ENCODE results near the gene ANGEL1.

The ANGEL1 gene

DNA sequence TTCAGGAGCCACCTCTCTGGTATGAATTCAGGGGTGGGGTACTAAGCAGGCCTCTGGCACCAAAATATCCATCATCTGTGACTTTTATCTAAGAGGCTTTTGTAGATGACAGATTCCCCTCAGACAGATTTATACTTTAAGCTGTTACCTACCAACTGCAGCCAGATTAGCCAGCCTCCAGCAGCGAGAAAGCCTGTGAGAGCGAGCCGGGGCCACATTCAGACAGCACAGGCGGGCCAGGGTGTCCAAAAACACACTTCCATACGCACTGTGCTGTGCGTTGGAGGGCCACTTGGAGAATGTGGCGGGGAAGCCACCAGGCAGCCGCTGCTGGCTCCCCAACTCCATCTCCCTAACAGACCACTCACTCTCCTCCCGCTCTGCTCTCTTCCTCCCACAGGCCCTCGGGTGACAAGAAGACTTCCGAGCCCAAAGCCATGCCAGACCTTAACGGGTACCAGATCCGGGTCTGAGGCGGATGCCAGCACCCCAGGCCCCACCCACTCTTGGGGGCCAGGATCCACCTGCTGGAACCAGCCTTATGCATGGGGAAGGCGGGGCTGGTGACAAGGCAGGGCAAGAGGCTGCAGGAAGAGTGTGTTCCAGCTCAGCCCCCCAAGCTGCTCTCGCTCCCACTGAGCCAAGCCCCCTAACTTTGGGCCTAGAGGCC lies 34.0 kb downstream of the ANGEL1 start:
- DNase-seq, result no peak

GRCh38 chr14:76777721-76778120 lies 35.0 kb downstream of the ANGEL1 start:
- DNase-seq, result no peak

GRCh38 chr14:76776428-76777251 lies 36.0 kb downstream of the ANGEL1 start:
- DNase-seq, result no peak

GRCh38 chr14:76775695-76776427 lies 36.8 kb downstream of the ANGEL1 start:
- no peak for DNase-seq

GRCh38 chr14:76774821-76775694 lies 37.6 kb downstream of the ANGEL1 start:
- no peak for DNase-seq

DNA sequence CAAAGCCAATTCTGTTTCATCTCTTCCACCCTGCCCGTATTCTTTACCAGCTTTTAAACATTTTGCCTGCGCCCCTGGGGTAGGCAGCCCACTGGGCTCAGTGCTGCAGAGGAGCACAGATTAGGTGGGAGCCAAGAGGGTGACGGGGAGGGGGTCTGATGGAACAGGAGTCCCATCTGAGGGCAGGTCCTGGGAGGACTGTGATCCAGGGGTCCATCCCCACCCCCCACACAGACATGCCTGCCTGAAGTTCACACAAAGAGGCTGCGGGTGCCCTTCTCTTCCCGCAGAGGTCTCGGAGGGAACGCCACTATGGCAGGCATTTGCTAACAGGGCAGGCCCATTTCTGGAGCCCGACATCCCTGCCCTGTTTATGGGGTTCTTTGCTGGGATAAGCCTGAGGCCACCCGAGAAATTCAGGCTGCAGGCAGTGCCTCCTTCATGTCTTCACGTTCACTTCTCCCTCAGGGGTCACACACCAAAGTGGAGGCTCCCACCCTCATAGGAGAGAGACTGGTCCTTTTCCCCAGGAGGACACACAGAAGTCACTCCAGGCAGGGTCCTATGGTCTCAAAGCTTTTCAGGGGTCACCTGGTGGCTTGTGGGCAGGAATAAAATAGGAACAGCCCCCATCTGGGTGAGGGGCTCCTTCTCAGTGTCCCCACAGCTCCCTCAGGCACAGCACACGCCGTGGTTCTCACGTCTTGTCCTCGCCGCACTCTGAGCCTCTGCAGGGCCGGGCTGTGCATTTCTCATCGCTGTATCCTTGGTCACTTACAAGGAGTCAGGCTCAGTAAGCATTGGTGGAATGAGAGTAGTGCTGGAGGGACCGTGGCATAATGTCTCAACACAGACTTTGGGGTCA lies 38.5 kb downstream of the ANGEL1 start:
- no peak for DNase-seq

GRCh38 chr14:76773188-76773885 lies 39.3 kb downstream of the ANGEL1 start:
- no peak for DNase-seq

DNA sequence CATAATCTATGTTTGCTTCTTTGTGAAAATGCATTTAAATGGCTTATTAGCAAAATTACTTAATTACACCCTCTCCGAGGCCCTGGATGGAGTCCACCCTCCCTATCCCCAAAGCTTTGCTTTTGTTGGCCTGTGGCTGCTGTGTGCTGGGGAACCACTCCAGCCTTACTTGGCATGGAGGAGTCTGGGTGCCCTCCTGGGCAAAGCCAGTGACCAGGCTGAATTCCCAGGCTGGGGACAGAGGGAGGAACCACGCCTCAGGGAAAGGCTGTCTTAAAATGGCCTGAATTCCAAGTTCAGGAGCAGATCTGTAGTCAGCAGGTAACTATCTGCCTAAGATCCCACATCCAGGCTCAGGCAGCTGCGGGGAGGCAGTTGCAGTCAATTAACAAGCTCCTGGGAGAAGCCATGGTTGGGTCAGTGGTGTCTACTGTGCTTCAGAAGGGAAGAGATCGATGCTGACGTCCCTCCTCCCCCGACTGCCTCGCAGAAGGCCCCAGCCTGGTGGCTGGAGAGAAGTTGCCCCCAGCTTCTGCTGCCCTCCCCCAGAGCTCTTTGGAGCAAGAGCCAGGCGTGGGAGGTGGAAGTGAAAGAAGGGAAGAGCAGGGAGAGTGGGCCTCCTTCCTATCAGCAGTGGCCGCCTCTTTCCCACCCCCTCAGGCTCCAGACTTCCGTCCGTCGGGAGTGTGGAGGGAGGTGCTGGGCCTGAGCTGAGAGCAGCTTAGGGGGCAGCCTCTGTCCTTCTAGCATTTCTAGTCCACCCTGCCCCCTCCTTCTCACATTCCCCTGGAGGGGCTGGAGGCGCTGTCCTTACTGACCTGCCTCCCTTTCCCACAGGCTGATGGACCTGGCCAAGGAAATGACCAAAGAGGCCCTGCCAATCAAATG lies 40.1 kb downstream of the ANGEL1 start:
- DNase-seq, result no peak

DNA sequence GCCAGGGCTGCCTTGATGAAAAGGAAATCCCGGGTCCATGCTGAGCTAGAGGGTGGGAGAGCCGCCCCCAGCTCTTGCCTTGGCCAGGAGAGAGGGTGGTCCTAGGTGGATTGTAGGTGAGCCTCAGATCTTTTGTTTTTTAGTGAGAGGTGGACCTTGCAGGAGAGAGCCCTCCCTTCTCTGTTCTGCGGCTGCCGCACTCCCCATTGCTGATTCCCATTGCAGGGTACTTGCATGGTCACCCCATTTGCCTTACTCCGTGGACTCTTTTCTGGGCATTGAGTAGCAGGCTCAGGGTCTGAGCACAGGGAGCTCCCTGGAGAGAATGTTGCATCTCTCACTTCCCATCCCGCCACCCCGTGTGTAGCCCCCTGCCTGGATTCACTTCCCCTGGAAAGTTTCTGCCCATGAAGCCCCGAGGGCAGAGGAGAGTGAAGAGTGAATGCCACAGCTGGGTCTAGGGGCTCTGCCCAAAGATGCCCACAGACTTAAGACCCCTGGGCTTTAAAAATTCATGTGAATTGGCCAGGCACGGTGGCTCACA lies 41.2 kb downstream of the ANGEL1 start:
- DNase-seq, result no peak

DNA sequence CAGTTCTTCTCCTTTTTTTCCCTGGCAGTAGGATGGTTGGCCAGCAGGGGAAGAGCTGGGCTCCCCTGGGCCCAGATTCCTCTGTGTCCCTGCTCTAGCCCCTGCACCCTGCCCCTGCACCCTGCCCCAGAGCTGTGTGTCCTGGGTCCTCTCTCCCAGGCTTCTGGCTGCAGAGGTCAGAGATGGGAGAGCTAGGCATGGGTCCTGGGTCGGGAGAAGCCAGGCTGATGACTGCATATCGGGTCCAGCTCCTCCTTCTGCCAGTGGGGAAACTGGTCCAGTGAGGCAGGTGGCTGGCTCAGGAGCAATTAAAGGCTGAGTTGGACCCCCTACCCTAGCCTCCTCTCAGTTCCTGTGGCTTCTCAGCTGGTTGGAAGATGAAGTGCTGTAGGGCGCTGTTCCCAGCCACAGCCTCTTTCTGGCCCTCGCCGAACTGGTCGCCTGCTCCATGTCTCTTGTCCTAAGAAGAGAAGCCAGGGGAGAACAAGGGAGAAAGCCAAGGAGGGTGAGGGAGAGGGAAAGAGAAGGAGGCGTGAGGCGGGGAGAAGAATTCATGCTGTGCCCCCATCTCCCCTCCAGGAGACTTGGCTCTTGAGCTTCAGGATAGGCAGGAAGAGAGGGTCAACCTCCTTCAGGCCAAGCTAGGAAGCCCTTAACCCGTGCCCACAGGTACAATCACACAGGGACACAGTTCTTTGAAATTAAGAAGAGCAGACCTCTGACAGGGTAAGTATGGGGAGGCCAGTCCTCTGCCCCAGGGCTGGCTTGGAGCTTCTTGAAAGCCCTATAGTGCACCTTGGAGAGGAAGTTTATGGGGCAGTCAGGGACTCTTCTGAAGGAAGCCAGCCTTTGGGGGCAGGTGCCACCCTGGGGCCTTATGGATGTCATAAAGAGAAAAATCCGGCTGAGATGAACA lies 41.9 kb downstream of the ANGEL1 start:
- no peak for DNase-seq

DNA sequence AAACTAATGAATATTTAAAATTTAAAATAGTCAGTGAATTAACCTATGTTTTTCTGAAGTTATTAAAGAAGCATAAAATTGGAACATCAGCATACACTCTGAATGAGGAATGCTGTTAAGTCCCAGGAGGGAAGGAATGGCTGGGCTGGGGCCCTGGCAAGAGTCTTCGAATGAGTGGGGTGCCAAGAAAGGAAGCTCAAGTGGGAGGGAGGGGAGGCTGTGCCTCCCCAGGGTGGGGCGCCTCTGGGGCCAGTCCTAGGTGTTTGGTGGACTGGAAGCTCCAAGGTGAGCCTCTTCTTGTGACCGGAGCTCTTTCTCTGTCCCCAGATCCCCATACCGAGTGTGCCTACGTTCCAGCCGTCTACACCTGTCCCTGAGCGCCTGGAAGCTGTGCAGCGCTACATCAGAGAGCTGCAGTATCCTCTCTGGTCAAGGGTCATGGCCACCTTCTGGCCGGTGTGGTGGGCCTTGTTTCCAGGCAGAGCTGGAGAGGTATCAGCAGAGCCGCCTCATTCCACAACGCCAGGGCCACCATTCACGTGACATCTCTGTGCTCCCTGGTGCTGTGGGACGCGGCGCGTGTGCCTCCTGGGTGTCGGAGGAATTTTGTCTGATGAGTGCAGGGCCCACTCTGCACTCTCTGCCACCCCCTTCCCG lies 42.9 kb downstream of the ANGEL1 start:
- no peak for DNase-seq

DNA sequence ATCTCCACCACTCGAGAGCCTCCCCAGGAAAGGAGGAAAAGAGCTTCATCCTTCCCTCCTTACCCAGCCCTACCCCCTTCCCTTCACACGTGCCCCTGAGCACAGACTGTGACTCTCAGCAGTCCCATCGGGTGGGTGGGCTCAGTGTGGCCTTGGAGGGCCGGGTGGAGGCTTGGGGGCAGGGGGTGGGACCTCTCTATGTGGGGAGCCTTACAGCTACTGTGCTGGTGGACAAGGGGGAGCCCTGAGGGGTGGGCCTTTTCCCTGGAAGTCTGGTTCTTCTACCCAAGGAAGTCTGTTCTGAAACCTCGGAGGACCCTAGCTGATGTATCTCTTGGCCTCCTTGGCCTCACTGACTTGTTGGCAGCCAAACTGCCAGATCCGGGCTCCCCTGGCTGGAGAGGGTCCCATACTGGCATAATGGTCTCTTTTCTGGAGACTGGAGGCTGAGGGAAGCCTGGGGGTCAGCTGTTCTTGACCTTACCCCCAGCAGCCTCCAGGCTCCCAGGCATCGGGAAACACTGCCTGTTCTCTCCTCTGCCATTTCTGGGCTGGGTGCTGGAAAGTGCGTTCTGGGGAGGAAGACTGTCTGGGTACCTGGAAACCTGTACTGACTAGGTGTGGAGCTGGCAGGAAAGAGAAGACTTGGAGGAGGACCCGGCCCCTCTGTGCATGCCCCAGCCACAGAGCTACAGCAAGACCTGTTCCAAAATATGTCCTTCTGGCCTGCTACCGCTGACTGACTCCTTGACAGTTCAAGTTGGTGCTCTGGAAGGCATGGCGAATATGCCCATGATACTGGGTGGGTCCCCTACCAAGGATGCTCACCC lies 43.8 kb downstream of the ANGEL1 start:
- DNase-seq, result no peak

DNA sequence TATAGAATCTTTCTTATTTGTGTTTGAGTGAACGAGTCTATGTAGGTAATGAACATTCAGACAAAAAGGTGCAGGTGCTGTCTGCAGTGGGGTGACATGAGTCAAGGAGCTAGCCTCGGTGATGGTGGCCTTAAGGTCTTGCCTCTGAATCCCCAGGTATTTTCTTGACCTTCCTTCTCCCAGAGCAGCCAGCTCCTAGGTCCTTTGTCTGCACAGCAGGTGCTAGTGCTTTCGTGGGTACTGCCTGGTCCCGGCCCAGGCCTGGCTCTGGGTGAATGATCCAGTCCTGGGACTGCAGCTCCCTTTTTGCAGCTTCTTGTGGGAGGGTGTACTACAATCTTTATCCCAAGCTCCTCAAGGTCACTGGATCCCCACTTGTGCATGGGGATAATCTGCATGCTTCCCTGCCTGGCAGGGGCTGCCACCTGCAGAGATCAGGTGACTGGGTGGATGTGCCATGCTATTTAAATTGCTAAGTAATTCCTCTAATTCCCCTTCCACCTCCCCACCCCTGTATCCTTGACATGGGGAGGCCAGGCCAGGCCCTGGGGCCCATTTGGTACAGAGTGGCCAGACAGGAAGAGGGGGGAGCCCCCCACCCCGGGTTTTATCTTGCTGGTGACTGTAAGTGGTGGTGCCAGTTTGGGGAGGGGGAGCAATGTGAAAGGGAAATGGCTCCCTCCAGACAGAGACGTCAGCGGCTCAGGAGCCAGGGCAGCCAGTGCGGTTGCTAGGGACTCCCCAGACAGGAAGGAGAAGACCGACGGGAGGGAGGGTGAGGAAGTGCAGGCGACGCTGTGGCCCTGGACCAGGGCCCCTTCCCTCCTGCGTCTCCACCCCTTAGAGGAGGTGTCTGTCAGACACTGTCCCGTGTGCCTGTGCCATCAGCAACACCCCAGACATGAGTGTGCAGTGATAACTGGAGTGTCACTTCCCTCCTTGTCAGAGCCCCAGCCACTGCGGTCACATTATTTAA lies 44.7 kb downstream of the ANGEL1 start:
- peak; percentile 55 for DNase-seq

DNA sequence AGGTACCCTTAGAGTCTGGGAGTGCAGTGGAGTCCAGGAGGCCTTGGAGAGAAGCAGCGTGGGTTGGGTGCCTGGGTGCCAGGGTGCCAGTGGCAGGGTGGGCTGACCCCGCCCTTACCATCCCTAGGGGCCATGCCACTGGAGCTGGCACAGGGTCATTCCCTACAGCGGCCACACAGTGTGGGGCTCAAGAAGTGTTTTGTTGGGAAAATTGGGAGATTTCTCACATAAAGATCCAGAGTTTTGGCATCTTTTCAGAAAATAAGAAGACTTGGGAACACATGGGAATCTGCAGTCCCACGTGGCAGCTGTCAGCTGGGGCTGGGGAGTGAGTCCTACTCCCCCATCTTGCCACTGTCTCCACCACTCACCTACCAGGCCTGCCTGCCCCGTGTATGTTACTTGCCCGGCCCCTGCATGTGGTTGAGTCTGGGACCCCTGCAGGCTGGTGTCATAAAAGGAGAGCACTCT lies 47.2 kb downstream of the ANGEL1 start:
- DNase-seq, result no peak

All from activated CD8-positive, alpha-beta memory T cell treated with anti-CD3 and anti-CD28 coated beads, Interleukin-2, amount 50 U/mL, for 4 hours (primary cell).